GM12865 (cell line): ENCODE results near the gene ASGR1.

Source experiments
- DNase-seq: peaks from one replicate; pipeline ENCODE4 v3.0.0; 2010; ENCODE audit warnings: low read depth
- H3K4me3 ChIP-seq: 2 replicates; pipeline ENCODE4 v1.5.1; 2011; ENCODE audit warnings: mild to moderate bottlenecking, low read depth, low read length, control low read depth
- CTCF ChIP-seq: IDR thresholded peaks from 2 replicates; pipeline ENCODE4 v1.5.1; 2011; ENCODE audit warnings: low read length, control low read depth, low read depth, inconsistent platforms; ENCODE audit not compliant: insufficient read depth; ENCODE audit errors: missing control alignments

ASGR1 gene

GRCh38 chr17:7219229-7219811 lies 40.1 kb upstream of the ASGR1 start:
- no peak for DNase-seq
- TF ChIP-seq CTCF = no peak
- peak overlapping the region; percentile 68 for H3K4me3 ChIP-seq

- no peak for TF ChIP-seq CTCF
- no peak for DNase-seq
Measured at GRCh38 chr17:7218758-7219157, 39.6 kb upstream of the ASGR1 start.

GRCh38 chr17:7218166-7218565 lies 39.0 kb upstream of the ASGR1 start:
- no peak overlapping the region for H3K4me3 ChIP-seq
- no peak for TF ChIP-seq CTCF
- DNase-seq = no peak

More at GRCh38 chr17:7218758-7219157, 39.6 kb upstream of the ASGR1 start:
- no peak overlapping the region for H3K4me3 ChIP-seq

- no peak for DNase-seq
- H3K4me3 ChIP-seq = no peak overlapping the region
- no peak for TF ChIP-seq CTCF
Measured at GRCh38 chr17:7217113-7217987, 38.2 kb upstream of the ASGR1 start.

GRCh38 chr17:7216242-7217112 lies 37.3 kb upstream of the ASGR1 start:
- TF ChIP-seq CTCF = no peak
- no peak overlapping the region for H3K4me3 ChIP-seq
- DNase-seq = no peak

- TF ChIP-seq CTCF = no peak
- no peak for DNase-seq
- H3K4me3 ChIP-seq = no peak overlapping the region
Measured at GRCh38 chr17:7215652-7216180, 36.5 kb upstream of the ASGR1 start.
